ENCODE results near the gene DOK3. TPM values are rescaled to one million over a fixed set of nuclear protein-coding genes. Genes with fewer than 3 reads are reported as not detected.

Gene DOK3
- total RNA-seq, 4 donors from 2014 or later: 1.5 to 4.0 (median 2.0) TPM

DNA sequence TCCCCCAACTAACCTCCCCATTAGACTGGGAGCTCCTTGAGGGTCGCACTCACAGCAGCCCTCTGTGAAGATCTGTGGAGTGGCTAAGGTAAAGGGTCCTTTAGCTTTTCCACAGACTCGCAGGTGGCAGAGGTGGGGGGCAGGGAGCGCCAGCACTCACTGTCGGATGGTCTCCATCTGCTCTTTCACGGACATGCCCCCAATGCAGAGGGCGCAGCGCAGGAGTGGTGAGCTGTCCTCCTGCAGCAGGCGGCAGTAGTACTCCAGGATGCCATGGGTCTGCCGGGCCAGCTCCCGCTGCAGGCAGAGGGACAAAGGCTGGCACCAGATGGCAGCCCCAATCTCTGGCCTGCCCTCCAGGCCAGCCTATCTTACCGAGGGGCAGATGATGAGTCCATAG is 4.9 kb upstream of the DOK3 start:
- intact Hi-C loops (cut with DNase I; ENCODE audit: low total_unique reads): no loop called here
- no peak for DNase-seq (ENCODE audit: low spot score in 2 of 2)
- WGBS, 2 donors: 93 to 94% methylated on average over 11 of the region's 11 CpGs
- TF ChIP-seq POLR2A (IDR thresholded peaks at IDR 0.05): no peak
- TF ChIP-seq, protein P1, sequence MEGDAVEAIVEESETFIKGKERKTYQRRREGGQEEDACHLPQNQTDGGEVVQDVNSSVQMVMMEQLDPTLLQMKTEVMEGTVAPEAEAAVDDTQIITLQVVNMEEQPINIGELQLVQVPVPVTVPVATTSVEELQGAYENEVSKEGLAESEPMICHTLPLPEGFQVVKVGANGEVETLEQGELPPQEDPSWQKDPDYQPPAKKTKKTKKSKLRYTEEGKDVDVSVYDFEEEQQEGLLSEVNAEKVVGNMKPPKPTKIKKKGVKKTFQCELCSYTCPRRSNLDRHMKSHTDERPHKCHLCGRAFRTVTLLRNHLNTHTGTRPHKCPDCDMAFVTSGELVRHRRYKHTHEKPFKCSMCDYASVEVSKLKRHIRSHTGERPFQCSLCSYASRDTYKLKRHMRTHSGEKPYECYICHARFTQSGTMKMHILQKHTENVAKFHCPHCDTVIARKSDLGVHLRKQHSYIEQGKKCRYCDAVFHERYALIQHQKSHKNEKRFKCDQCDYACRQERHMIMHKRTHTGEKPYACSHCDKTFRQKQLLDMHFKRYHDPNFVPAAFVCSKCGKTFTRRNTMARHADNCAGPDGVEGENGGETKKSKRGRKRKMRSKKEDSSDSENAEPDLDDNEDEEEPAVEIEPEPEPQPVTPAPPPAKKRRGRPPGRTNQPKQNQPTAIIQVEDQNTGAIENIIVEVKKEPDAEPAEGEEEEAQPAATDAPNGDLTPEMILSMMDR (IDR thresholded peaks at IDR 0.05): no peak
- no peak overlapping the region for H3K4me3 ChIP-seq (ENCODE audit: low read depth, poor library complexity, severe bottlenecking)

DNA sequence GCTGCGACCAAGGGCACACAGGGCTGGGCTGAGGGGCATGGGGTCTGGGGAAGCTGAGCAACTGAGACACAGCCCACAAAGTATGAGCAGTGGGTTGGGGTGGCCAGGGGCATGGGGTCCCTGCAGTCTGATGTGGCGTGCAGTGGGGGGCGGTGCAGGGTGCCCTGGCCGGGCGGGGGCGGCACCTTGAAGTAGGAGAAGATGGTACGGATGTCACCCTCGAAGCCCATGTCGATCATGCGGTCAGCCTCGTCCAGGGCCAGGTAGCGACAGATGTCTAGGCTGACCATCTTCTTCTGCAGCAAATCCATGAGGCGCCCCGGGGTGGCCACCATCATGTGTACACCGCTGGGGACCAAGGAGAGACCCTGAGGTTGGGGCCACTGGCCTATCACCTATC is 3.9 kb upstream of the DOK3 start:
- TF ChIP-seq POLR2A (IDR thresholded peaks at IDR 0.05): no peak
- TF ChIP-seq, protein P1 (IDR thresholded peaks at IDR 0.05): no peak
- intact Hi-C loops (cut with DNase I; ENCODE audit: low total_unique reads): no loop called here
- WGBS, 2 donors: 95 to 96% methylated on average over 15 of the region's 15 CpGs
- no peak overlapping the region for H3K4me3 ChIP-seq (ENCODE audit: low read depth, poor library complexity, severe bottlenecking)
- no peak for DNase-seq (ENCODE audit: low spot score in 2 of 2)

GRCh38 chr5:177512736-177513380 is 3.2 kb upstream of the DOK3 start:
- DNase-seq (ENCODE audit: low spot score in 2 of 2): no peak
- no peak overlapping the region for H3K4me3 ChIP-seq (ENCODE audit: low read depth, poor library complexity, severe bottlenecking)
- TF ChIP-seq, protein P1 (IDR thresholded peaks at IDR 0.05): no peak
- no peak for TF ChIP-seq POLR2A (IDR thresholded peaks at IDR 0.05)
- WGBS, 2 donors: 93 to 96% methylated on average over 15 to 16 of the region's 16 CpGs
- intact Hi-C loops (cut with DNase I; ENCODE audit: low total_unique reads): no loop called here

DNA sequence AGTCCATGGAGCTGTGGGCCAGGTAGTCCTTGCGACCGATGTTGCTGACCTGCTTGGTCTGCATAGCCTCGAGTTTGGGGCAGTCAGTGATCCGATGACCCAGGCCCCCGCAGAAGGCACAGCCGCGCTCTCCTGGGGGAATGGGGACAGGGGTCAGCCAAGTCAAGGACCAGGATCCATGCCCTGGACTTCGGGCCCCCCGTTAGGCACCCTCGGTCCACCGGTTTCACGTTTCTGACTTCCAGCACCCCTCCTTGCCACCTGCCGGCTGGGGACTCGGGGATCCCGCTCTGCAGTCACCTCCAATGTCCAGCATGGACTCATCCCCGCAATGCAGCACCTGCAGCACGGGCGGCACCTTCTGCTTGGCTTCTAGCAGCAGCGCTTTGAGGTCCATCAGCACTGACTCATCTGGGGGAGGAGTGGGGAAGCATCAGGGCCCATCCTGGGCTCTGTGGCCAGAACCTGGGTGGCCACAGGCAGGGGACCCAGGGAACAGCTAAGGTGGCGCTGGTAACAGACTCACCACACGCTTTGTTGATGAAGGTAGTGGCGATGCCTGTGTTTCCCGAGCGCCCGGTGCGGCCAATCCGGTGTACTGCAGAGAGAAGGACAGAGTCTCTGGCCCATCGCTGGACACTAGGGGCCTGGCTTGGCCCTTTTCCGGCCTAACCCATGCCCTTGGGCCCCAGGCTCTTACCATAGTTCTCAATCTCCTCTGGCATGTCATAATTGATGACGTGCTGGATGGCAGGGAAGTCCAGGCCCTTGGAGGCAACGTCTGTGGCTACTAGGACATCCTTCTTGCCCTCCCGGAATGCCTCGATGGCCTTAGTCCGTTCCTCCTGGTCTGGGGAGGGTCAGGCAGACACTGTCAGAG is 2.4 kb upstream of the DOK3 start:
- intact Hi-C loops (cut with DNase I; ENCODE audit: low total_unique reads): no loop called here
- WGBS, 2 donors: 92 to 93% methylated on average over 24 to 34 of the region's 34 CpGs
- DNase-seq (ENCODE audit: low spot score in 2 of 2): no peak

DNA sequence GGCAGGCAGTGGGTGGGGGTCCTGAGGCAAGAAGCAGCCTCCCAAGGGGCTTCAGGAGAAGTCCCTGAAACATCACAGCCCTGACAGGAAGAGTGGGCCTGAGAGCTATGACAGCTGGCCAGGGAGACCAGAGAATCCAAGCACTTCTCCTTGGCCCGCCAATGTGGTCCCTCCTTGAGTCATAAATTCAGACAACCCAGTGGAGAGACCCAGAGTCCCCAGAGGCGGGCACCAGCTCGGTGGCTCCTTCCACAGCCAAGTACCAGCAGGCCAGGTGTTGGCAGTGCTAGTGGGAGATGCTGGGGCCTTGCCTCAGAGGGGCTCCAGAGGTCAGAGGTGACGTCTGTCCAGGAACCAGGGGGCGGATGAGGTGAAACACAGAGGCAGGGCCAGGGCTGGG is 1.6 kb upstream of the DOK3 start:
- intact Hi-C loops (cut with DNase I; ENCODE audit: low total_unique reads): no loop called here
- no peak overlapping the region for H3K4me3 ChIP-seq (ENCODE audit: low read depth, poor library complexity, severe bottlenecking)
- 90 to 96% methylated on average over 5 of the region's 5 CpGs for WGBS, 2 donors
- TF ChIP-seq, protein P1 (IDR thresholded peaks at IDR 0.05): no peak
- TF ChIP-seq POLR2A (IDR thresholded peaks at IDR 0.05): no peak
- DNase-seq (ENCODE audit: low spot score in 2 of 2): no peak

More for the DNA sequence above, 2.4 kb upstream of the DOK3 start:
- TF ChIP-seq POLR2A (IDR thresholded peaks at IDR 0.05): no peak
- TF ChIP-seq, protein P1 (IDR thresholded peaks at IDR 0.05): no peak
- no peak overlapping the region for H3K4me3 ChIP-seq (ENCODE audit: low read depth, poor library complexity, severe bottlenecking)

All from lower leg skin (tissue), 4 donors.